DND-41 (cell line): ENCODE measurements around the gene RPL15.

Source experiments
- EZH2 ChIP-seq: IDR thresholded peaks from 3 replicates; pipeline ENCODE4 v1.6.1; 2012; ENCODE audit warnings: borderline replicate concordance, low read depth, mild to moderate bottlenecking, moderate library complexity, low read length, inconsistent platforms; ENCODE audit not compliant: severe bottlenecking
- TF ChIP-seq, protein P1 (sequence below): IDR thresholded peaks from 2 replicates; pipeline ENCODE4 v1.5.1; 2012; ENCODE audit warnings: borderline replicate concordance, low read length, moderate library complexity, mild to moderate bottlenecking; ENCODE audit not compliant: poor library complexity, severe bottlenecking; ENCODE audit errors: extremely low read depth

DNA sequence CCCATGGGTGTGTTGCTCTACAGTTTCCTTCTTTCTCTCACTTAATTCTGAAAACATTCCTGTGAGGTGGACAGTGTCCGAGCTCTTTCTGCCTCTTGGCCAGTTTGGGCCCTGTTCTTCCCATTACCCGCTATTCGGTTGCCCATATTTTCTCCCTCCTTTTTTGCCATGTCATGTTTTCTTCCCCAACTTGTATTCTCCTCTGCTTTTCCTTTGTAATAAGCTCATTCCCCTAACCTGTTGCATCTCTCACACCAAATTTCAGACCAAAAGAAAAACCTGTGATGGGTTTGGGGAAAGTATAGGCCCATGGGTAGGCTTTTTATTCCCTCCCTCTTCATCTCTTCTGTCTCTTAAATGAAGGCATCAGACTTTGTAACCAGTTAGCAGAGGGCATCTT lies 30.6 kb upstream of the RPL15 start:
- TF ChIP-seq, protein P1, sequence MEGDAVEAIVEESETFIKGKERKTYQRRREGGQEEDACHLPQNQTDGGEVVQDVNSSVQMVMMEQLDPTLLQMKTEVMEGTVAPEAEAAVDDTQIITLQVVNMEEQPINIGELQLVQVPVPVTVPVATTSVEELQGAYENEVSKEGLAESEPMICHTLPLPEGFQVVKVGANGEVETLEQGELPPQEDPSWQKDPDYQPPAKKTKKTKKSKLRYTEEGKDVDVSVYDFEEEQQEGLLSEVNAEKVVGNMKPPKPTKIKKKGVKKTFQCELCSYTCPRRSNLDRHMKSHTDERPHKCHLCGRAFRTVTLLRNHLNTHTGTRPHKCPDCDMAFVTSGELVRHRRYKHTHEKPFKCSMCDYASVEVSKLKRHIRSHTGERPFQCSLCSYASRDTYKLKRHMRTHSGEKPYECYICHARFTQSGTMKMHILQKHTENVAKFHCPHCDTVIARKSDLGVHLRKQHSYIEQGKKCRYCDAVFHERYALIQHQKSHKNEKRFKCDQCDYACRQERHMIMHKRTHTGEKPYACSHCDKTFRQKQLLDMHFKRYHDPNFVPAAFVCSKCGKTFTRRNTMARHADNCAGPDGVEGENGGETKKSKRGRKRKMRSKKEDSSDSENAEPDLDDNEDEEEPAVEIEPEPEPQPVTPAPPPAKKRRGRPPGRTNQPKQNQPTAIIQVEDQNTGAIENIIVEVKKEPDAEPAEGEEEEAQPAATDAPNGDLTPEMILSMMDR: no peak
- no peak for TF ChIP-seq EZH2
